Lung microvascular endothelial cell (primary cell): ENCODE data around the gene POLR2L. TPM values are rescaled to one million over a fixed set of nuclear protein-coding genes. Genes with fewer than 3 reads are reported as not detected.

ENCODE experiments used
- DNase-seq, 2 donors: peaks; one replicate each; pipeline versions ENCODE4 v3.0.0 to v3.0.0-alpha.2; 2010; ENCODE audit warnings: low read depth in 2 of 2
- total RNA-seq: library from RNA; depleted of rRNA; stranded (reverse); fragments of >200 nt; gene quantifications from 2 replicates; pipeline ENCODE4 v1.2.1, GENCODE V29; 2014

POLR2L gene
- total RNA-seq, 1 donor from 2014 or later: 284 TPM

- DNase-seq: no peak
Measured at GRCh38 chr11:869399-870126, 27.2 kb upstream of the POLR2L start.

DNA sequence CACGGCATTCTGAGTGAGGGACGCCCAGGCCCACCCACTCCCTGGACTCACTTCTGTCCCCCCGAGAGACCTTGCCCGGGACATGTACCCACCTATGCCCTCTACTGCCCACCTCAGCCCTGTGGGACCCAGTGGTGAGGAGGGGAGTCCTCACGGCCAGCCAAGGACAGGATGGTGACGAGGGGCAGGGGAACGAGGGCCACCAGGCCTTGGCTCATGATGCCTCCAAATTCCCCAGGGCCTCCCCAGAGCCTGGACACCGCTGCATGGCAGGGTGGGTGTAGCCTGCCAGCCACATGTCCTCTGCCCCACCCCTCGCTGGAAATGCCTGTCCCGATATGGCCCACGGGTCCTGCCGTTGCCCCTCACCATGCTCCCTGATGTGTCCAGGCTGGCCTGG, 26.5 kb upstream of the POLR2L start:
- no peak for DNase-seq

- no peak for DNase-seq
Measured at GRCh38 chr11:868394-868793, 26.1 kb upstream of the POLR2L start.

GRCh38 chr11:867856-868358, 25.6 kb upstream of the POLR2L start:
- no peak for DNase-seq

DNA sequence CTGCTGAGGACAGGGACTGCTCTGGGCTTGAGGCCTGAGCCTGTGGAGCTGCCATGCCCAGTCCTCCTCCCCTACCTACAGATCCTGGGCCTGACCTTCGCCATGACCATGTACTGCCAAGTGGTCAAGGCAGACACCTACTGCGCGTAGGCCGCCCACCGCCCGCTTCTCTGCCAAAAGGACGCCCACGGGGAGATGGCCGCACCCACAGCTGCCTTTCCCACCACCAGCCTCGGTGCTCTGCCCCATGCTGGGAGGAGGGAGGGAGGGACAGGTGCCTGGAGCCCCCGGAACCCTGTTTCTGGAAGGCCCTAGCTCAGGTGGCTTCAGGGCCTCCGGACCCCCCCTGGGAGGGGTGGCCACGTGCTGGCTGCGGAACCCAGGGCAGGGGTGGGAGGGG, 24.2 kb upstream of the POLR2L start:
- DNase-seq: no peak

DNA sequence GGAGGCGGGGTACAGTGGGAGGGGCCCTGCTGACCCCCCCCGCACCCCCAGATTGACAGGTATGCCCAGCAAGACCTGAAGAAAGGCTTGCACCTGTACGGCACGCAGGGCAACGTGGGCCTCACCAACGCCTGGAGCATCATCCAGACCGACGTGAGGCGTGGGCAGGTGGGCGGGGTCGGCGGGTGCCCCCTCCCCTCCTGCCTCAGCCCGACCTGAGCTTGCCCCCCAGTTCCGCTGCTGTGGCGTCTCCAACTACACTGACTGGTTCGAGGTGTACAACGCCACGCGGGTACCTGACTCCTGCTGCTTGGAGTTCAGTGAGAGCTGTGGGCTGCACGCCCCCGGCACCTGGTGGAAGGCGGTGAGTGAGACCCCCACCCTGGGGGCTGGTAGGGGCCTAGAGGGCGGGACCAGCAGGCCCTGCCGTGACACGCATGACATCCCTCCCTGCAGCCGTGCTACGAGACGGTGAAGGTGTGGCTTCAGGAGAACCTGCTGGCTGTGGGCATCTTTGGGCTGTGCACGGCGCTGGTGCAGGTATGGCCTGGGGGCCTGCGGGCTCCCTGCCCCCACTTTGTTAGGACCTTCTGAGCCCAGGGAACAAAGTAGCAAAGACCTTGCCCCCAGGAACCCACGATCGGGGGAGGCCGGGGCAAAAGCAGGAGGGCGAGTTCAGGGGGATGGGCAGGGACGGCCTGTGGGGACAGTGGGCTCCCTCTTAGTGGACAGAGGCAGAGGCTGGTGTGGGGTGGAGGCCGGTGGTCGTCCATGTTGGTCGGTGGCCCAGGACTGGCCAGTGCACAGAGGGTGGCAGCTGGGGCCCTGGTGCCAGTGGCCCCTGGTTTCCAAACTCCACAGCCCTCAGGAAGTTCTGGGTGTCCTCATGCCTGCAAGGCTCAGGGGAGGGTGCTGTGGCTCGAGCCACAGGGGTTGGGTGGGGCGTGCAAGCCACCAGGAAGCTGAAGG, 23.4 kb upstream of the POLR2L start:
- DNase-seq: no peak

DNA sequence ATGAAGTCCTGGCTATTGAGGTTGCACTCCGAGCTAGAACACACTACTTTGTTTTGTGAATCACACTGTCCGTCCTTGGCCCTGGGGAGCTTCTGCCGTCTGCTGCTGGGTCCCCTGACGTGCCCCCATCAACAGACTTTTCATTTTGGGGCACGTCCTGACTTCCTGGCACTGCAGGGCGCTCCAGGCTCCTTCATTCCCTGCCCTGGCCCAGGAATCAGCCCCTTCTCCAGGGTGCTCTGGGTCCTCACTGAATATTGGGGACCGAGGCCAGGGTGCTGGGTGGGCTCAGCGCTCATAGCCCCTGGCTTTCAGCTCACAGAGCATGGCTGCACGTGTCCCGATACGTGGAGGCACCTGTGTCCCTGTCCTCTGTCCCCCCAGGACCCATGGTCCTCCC, 22.6 kb upstream of the POLR2L start:
- no peak for DNase-seq

- no peak for DNase-seq
Measured at GRCh38 chr11:863910-864827, 21.8 kb upstream of the POLR2L start.

- DNase-seq: no peak
Measured at GRCh38 chr11:863023-863909, 20.9 kb upstream of the POLR2L start.

DNA sequence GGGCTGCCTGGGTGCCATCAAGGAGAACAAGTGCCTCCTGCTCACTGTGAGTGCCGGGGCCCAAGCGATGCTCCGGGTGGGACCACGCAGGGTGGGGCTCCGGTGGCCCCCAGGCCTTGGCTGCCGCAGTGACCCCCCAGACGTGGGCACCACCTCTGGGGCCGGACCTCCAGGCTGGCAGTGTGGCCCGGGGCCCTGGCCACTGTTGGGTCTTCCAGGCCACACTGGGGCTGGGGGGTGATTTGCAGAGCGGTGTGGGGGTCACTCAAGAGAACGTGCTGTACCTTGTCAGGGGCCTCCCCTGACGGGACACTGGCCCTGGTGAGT, 20.3 kb upstream of the POLR2L start:
- no peak for DNase-seq

DNA sequence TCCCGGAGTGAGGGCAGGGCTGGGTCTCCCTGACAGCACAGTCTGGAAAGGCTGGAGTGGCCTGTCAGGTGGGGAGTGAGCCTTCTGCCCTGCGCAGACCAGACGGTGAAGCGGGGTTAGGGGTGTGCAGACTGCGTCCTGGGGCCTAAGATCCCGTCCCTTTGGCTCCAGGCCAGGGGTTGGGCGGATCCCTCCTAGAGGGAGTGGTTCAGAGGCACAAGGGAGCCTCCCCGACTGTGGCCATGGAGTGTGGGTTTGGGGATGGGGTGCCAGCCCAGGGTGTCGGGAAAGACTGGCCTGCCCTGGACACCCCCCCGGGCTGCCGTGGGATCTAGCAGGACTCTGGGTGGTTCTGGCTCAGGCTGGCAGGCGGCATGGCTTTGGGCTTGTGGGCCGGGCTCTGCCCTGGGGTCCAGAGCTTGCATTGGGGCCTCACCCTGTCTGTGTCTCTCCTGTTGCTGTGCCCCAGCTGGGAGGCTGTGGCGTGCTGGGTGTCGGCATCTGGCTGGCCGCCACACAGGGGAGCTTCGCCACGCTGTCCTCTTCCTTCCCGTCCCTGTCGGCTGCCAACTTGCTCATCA, 19.8 kb upstream of the POLR2L start:
- peak in 1 of 2 donors; percentile 40 for DNase-seq

GRCh38 chr11:861105-861479, 18.8 kb upstream of the POLR2L start:
- DNase-seq: no peak

- no peak for DNase-seq
Measured at GRCh38 chr11:860234-861104, 18.1 kb upstream of the POLR2L start.

DNA sequence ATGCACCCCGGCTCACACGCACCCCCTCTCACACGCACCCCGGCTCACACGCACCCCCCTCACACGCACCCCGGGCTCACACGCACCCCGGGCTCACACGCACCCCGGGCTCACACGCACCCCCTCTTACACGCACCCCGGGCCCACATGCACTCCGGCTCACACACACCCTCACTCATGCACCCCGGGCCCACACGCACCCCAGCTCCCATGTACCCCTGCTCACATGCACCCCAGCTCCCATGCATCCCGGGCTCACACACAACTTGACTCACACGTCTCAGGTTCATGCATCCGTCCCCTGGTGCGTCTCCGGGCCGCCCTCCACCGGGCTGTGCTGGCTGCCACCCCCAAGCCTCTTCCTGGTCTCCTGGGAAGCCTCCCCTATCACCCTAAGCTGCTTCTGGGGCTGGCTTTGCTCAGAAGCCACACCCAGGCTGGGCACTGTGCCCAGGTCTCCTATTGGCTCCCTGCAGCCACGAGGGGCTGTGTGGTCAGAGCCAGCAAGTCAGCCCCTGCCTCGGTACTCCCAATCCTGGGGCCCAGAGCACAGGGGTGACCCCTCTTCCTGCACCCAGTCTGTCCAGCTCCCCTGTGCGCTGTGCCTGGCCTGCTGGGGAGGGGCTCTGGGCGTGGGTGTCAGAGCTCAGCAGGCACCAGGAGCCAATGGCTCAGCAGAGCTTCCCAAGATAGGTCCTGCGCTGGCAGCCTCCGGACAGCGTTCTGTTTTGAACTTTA, 17.2 kb upstream of the POLR2L start:
- peak; percentile 70 to 79 for DNase-seq

DNA sequence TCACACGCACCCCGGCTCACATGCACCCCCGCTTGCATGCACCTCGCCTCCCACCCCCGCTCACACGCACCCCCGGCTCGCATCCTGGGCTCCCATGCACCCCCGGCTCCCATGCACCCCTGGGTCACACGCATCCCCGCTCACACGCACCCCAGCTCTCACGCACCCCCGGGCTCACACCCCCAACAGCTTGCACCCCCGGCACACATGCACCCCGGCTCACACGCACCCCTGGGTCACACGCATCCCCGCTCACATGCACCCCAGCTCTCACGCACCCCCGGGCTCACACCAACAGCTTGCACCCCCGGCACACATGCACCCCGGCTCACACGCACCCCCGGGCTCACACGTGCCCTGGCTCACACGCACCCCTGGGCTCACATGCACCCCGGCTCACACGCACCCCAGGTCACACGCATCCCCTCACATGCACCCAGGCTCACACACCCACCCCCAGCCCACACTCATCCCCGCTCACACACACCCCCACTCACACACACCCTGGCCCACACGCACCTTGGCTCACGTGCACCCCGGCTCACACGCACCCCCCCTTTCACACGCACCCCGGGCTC, 16.5 kb upstream of the POLR2L start:
- DNase-seq: no peak

GRCh38 chr11:858053-858761, 15.9 kb upstream of the POLR2L start:
- no peak for DNase-seq

DNA sequence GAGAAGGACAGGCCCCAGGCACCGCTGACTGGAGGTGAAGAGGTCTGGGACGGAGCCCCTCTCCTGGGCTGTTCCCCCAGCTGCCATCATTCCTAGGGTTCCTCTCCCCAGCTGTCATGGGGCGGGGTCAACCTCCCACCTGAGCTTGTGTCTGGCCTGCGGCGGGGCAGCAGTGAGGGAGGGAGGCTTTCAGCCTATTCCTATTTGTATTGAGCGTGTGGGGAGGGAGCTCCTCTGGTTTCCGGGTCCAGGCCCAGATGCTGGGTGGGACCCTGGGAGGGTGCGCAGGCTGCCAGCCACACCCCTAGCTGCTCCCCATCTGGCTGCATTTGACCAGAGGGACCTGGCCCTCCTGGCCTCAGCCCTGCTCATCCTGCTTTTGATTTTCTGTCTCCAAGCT, 14.1 kb upstream of the POLR2L start:
- no peak for DNase-seq

DNA sequence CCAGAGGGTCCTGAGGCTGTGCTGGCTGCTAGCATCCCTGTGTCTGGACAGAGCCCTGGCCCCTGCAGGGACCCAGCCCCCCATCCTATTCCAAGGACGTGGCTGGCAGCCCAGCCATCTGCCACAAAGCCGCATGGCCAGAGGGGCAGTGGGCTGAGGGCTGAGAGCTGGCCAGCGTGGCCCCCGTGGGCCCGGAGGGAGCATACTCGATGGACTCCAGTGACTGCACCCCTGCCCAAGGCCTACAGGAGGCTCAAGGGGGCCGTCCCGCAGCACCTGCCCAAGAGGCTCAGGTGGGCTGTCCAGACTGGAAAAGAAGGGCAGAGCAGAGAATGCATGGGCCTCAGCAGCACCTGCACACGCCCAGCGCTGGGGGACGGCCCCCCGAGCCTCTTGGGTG, 13.5 kb upstream of the POLR2L start:
- no peak for DNase-seq
